Epithelial cell of proximal tubule (primary cell): ENCODE measurements around the gene GPR62. TPM values are rescaled to one million over a fixed set of nuclear protein-coding genes. Genes with fewer than 3 reads are reported as not detected.
A peak's percentile ranks its signal among the peaks of the same experiment; 100 is the strongest.

Experiments used
- DNase-seq: peaks from one replicate; pipeline ENCODE4 v3.0.0-alpha.2; 2011; ENCODE audit warnings: low read depth
- H3K4me3 ChIP-seq: 2 replicates; pipeline ENCODE4 v1.5.1; 2011; ENCODE audit warnings: low read depth, mild to moderate bottlenecking, low read length
- total RNA-seq: library from RNA; depleted of rRNA; stranded (reverse); fragments of >200 nt; gene quantifications from 2 replicates; pipeline ENCODE4 v1.2.3, GENCODE V29; 2015
- TF ChIP-seq, protein P1 (sequence below): conservative IDR thresholded peaks from 2 replicates; pipeline ENCODE4 v1.5.1; 2012; ENCODE audit warnings: low read depth, mild to moderate bottlenecking, low read length

Gene GPR62
- total RNA-seq, 1 donor from 2014 or later: not detected

DNA sequence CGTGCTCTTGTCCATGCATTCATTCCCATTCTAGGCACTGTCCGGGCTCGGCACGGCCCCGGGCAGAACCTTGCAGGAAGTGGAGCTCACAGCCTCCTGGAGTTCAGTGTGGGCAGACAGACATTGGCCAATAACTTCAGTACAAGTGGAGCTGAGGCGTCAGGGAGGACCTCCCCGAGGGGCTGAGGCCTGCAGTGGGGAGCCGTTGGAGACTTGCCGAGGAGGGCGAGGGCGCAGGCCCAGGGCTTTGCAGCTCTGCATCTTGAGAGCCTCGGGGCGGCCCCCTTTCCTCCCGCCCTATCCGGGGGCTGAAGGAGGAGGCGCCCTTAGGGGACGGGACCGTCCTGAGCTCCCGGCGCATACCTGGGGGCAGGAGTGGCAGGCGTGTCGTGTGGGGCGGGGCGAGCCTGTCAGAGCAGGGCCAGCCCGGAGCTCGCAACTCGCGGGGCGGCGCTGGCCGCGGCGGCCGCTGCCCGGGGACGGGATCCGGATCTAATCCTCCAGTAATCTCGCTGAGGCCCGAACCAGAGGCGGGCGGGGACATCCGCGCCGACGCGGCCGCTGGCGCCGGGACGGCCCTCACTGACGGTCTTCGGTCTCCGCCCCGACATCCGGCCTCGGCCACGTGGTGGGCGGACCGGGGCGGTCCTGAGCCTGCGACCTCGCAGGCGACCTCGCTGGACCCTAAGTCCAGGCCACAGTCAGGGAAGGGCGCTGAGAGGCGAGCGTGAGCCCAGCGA lies 27.8 kb downstream of the GPR62 start, which contains the start of gene ACY1:
ACY1 (plus strand) TSS at position 698 of the 740 bp plus-strand sequence. CDS start 530 bp downstream, outside the sequence.
- DNase-seq: no peak

DNA sequence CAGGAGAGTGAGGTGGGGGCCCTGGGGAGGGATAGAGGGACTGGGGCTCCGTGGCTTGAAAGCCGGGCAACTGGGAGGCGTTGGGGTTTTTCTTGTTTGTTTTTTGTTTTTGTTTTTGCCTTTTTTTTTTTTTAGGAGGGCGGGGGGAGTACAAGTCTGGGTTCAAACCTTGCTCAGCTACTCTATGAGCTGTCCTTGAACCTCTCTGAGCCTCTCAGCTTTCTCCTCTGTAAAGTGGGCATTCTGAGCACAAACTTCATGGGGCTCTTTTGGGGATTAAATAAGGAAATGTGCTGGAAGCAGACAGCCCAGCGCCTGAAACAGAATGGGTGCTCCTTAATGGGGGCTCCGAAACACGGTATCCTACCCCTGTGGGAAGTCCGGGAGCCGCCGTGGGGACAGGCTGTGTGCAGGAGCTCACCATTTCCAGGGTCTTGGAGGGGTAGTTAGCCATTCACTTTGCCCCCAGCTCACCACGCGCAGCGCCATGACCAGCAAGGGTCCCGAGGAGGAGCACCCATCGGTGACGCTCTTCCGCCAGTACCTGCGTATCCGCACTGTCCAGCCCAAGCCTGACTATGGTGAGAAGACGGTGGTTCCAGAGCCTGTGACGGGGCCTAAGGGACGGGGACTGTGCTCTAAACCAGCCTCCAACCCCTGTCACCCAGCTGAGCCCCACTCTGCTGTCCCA lies 28.5 kb downstream of the GPR62 start:
- no peak for DNase-seq
- TF ChIP-seq, protein P1, sequence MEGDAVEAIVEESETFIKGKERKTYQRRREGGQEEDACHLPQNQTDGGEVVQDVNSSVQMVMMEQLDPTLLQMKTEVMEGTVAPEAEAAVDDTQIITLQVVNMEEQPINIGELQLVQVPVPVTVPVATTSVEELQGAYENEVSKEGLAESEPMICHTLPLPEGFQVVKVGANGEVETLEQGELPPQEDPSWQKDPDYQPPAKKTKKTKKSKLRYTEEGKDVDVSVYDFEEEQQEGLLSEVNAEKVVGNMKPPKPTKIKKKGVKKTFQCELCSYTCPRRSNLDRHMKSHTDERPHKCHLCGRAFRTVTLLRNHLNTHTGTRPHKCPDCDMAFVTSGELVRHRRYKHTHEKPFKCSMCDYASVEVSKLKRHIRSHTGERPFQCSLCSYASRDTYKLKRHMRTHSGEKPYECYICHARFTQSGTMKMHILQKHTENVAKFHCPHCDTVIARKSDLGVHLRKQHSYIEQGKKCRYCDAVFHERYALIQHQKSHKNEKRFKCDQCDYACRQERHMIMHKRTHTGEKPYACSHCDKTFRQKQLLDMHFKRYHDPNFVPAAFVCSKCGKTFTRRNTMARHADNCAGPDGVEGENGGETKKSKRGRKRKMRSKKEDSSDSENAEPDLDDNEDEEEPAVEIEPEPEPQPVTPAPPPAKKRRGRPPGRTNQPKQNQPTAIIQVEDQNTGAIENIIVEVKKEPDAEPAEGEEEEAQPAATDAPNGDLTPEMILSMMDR: no peak
- peak overlapping the region; percentile 79 for H3K4me3 ChIP-seq

More for the DNA sequence above, 27.8 kb downstream of the GPR62 start, which contains the start of gene ACY1:
- TF ChIP-seq, protein P1: no peak
- peak within 1 kb of the TSS; percentile 79 for H3K4me3 ChIP-seq

DNA sequence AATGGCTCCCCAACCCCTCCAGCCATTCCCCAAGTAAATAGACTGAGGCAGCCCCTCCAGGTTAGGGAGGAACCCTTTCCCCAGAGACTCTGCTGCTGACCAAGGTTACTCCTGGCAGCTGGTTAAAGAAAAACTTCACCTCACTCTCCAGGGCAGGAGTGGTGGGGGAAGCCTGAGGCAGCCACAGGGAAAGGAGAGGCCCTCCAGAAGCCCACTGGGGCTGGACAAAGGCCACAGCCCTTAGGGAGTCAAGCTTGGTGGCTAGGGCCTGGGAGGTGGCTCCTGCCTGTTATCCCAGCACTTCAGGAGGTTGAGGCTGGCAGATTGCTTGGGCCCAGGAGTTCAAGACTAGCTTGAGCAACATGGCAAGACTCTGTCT lies 29.1 kb downstream of the GPR62 start:
- TF ChIP-seq, protein P1: no peak
- no peak for DNase-seq
- peak overlapping the region; percentile 79 for H3K4me3 ChIP-seq

DNA sequence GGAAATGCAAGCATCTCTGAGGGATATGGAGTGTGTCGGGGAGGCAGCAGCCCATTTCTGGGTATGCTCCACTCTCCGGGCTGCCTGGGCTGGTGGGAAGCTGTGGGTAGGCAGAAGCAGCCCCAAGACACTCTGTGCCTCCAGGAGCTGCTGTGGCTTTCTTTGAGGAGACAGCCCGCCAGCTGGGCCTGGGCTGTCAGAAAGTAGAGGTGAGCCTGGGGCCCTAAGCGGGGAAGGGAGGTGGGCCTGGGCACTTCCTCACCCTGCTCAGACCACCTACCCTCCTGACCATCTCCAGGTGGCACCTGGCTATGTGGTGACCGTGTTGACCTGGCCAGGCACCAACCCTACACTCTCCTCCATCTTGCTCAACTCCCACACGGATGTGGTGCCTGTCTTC lies 29.9 kb downstream of the GPR62 start:
- DNase-seq: no peak
- peak overlapping the region; percentile 79 for H3K4me3 ChIP-seq
- TF ChIP-seq, protein P1: no peak

DNA sequence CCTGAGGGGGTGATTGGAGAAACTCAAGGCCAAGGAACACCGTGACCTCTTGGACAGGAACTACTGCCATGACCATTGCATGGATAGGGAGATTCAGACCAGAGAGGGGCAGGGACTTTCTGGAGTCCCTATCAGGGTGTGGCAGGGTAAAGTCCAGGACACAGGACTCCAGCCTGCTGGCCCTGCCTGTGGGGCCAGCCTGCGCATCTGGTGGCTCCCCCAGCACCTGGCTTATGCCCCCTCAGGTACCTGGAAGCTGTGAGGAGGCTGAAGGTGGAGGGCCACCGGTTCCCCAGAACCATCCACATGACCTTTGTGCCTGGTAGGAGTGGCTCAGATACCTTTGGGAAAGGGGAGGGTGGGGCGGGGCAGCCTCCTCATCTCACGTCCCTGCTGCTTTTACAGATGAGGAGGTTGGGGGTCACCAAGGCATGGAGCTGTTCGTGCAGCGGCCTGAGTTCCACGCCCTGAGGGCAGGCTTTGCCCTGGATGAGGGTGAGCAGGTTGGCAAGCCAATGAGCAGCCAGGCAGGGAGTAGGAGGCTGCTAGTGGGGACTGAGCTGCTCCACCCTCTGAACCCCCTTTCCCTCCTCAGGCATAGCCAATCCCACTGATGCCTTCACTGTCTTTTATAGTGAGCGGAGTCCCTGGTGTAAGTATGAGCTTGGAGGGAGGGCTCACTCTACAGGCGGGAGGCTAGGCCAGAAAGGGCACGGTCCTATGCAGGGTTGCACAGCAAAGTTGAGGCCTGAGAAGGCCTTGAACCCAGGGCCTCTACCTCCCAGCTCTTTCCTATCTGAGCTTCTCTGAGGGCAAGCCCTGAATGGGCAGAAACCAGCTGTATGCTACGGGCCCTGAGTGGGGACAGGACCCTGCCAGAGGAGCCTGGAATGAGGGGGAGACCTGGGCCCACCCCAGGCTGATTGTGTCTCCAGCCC lies 31.1 kb downstream of the GPR62 start:
- DNase-seq: no peak
- H3K4me3 ChIP-seq: no peak overlapping the region
- TF ChIP-seq, protein P1: no peak

DNA sequence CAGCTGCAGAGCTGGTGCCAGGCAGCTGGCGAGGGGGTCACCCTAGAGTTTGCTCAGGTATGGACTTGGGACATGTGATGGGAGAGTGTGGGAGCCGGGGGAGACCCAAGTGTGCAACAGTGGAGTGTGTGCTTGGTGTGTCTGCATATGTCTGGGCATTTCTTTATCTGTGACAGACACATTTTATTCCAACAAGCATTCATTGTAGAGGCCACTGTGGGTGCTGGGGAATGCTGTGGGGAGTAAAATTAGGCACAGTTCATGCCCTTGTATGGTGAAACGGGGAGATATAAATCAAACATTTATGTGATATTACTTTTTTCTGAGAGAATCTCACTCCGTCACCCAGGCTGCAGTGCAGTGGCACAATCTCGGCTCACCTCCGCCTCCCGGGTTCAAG lies 32.4 kb downstream of the GPR62 start:
- DNase-seq: no peak
- H3K4me3 ChIP-seq: no peak overlapping the region
- TF ChIP-seq, protein P1: no peak
